Calu3 (cell line): ENCODE measurements around the gene GPX5. TPM values are rescaled to one million over a fixed set of nuclear protein-coding genes. Genes with fewer than 3 reads are reported as not detected.
A peak's percentile ranks its signal among the peaks of the same experiment; 100 is the strongest.

ENCODE experiments used
- BruUV-seq: library from RNA; stranded (reverse); fragments of 400-500 nt; replicated peaks from 2 replicates; lab custom pipeline; 2021; lab: Mats Ljungman, UMichigan
- CTCF ChIA-PET: fragments of 300-600 bp; sonication (Branson Sonifier 250); formaldehyde crosslinking; loops from one replicate; lab custom pipeline; 2022; ENCODE audit warnings: antibody characterized with exemption; lab: Charles Lee
- DNase-seq: peaks from one replicate; pipeline ENCODE4 v3.0.0; 2022
- H3K27ac Mint-ChIP-seq: one replicate; pipeline ENCODE4 v1.8.0; 2022; ENCODE audit warnings: mixed read lengths; ENCODE audit not compliant: unreplicated experiment
- H3K27me3 Mint-ChIP-seq: one replicate; pipeline ENCODE4 v1.8.0; 2022; ENCODE audit warnings: mixed read lengths; ENCODE audit not compliant: unreplicated experiment
- H3K36me3 Mint-ChIP-seq: one replicate; pipeline ENCODE4 v1.8.0; 2022; ENCODE audit warnings: mild to moderate bottlenecking, moderate library complexity, mixed read lengths; ENCODE audit not compliant: insufficient read depth, unreplicated experiment
- H3K4me1 Mint-ChIP-seq: one replicate; pipeline ENCODE4 v1.8.0; 2022; ENCODE audit warnings: mild to moderate bottlenecking, low read depth, mixed read lengths; ENCODE audit not compliant: unreplicated experiment
- H3K4me3 Mint-ChIP-seq: one replicate; pipeline ENCODE4 v1.8.0; 2022; ENCODE audit warnings: mild to moderate bottlenecking, low read depth, moderate library complexity, mixed read lengths; ENCODE audit not compliant: unreplicated experiment
- H3K9me3 Mint-ChIP-seq: one replicate; pipeline ENCODE4 v1.8.0; 2022; ENCODE audit warnings: low read depth, mixed read lengths; ENCODE audit not compliant: unreplicated experiment
- intact Hi-C: fragments of 100-400 bp; cut with micrococcal nuclease; formaldehyde crosslinking; loops from one replicate; pipeline ENCODE4 v1.10.0; 2022; ENCODE audit not compliant: unreplicated experiment
- total RNA-seq: library from RNA; stranded (reverse); gene quantifications from 2 replicates; pipeline ENCODE4 v1.2.3, GENCODE V29; 2022
- TF ChIP-seq, protein P1 (sequence below): fragments of 200-600 bp; IDR thresholded peaks from one replicate; pipeline ENCODE4 v1.8.0; 2022; ENCODE audit warnings: antibody characterized with exemption; ENCODE audit not compliant: unreplicated experiment

The GPX5 gene
- total RNA-seq, 1 experiment from 2014 or later, result not detected

GRCh38 chr6:28553986-28554881, 28.6 kb downstream of the GPX5 start:
- intact Hi-C loops, result no loop called here
- Mint-ChIP-seq H3K9me3 (no peaks in the 10 kb centered on the region), H3K27me3 (no peaks in the 10 kb centered on the region), H3K36me3 (peaks cover 6% of the 10 kb centered on the region), H3K27ac (peak overlapping the region; percentile 15), H3K4me3 (peak overlapping the region; percentile 63), H3K4me1 (peaks cover 23% of the 10 kb centered on the region)
- TF ChIP-seq, protein P1, sequence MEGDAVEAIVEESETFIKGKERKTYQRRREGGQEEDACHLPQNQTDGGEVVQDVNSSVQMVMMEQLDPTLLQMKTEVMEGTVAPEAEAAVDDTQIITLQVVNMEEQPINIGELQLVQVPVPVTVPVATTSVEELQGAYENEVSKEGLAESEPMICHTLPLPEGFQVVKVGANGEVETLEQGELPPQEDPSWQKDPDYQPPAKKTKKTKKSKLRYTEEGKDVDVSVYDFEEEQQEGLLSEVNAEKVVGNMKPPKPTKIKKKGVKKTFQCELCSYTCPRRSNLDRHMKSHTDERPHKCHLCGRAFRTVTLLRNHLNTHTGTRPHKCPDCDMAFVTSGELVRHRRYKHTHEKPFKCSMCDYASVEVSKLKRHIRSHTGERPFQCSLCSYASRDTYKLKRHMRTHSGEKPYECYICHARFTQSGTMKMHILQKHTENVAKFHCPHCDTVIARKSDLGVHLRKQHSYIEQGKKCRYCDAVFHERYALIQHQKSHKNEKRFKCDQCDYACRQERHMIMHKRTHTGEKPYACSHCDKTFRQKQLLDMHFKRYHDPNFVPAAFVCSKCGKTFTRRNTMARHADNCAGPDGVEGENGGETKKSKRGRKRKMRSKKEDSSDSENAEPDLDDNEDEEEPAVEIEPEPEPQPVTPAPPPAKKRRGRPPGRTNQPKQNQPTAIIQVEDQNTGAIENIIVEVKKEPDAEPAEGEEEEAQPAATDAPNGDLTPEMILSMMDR, result no peak
- DNase-seq, result no peak
- no TSS peak for BruUV-seq
- CTCF ChIA-PET, result interaction anchor here (0.6 to 2.3 kb wide), 5 partner anchors 12 to 50 kb away, joined by 3 to 8 read pairs (median 5); no protein-coding TSS in a partner anchor

GRCh38 chr6:28555136-28555535, 29.5 kb downstream of the GPX5 start:
- TF ChIP-seq, protein P1, result no peak
- H3K36me3 Mint-ChIP-seq, result peaks cover 6% of the 10 kb centered on the region
- CTCF ChIA-PET, result interaction anchor here (0.6 to 2.3 kb wide), 4 partner anchors 11 to 50 kb away, joined by 3 to 8 read pairs (median 6); no protein-coding TSS in a partner anchor
- BruUV-seq, result no TSS peak
- H3K27me3 Mint-ChIP-seq, result no peaks in the 10 kb centered on the region
- H3K4me1 Mint-ChIP-seq, result peaks cover 23% of the 10 kb centered on the region
- peak overlapping the region; percentile 15 for H3K27ac Mint-ChIP-seq
- intact Hi-C loops, result no loop called here
- H3K4me3 Mint-ChIP-seq, result no peak overlapping the region
- no peaks in the 10 kb centered on the region for H3K9me3 Mint-ChIP-seq
- no peak for DNase-seq

DNA sequence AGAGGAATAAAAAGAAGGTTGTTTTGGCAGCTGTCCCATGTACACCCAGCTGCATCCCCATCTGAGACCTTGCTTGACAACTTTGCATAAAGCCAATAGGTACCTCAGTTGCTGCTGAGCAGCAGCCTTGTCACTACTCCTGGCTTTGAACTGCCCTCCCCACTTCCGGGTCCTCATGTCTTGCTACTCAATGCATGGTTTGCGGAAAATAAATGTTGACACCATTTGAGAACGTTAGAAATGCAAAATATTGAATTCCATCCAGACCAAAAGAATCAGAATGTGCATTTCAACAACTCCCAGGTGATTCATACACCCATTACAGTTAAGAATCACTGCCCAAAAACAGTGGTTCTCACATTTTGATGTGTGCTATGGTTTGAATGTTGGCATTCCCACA, 32.9 kb downstream of the GPX5 start:
- H3K27me3 Mint-ChIP-seq, result no peaks in the 10 kb centered on the region

GRCh38 chr6:28563430-28564095, 37.9 kb downstream of the GPX5 start:
- BruUV-seq, result no TSS peak
- TF ChIP-seq, protein P1, result no peak
- no peak overlapping the region for H3K4me3 Mint-ChIP-seq
- peaks cover 4% of the 10 kb centered on the region for H3K9me3 Mint-ChIP-seq
- no peak for DNase-seq
- peaks cover 20% of the 10 kb centered on the region for H3K4me1 Mint-ChIP-seq
- CTCF ChIA-PET, result no interaction called here
- no peaks in the 10 kb centered on the region for H3K36me3 Mint-ChIP-seq
- intact Hi-C loops, result no loop called here
- no peaks in the 10 kb centered on the region for H3K27me3 Mint-ChIP-seq
- H3K27ac Mint-ChIP-seq, result no peak overlapping the region

More for the DNA sequence above, 32.9 kb downstream of the GPX5 start:
- peaks cover 15% of the 10 kb centered on the region for H3K4me1 Mint-ChIP-seq
- intact Hi-C loops, result no loop called here
- no TSS peak for BruUV-seq
- TF ChIP-seq, protein P1, result no peak
- CTCF ChIA-PET, result no interaction called here
- H3K27ac Mint-ChIP-seq, result no peak overlapping the region
- peaks cover 6% of the 10 kb centered on the region for H3K36me3 Mint-ChIP-seq
- no peaks in the 10 kb centered on the region for H3K9me3 Mint-ChIP-seq
- DNase-seq, result no peak
- no peak overlapping the region for H3K4me3 Mint-ChIP-seq
